ENCODE data around the gene NRXN3.

DNA sequence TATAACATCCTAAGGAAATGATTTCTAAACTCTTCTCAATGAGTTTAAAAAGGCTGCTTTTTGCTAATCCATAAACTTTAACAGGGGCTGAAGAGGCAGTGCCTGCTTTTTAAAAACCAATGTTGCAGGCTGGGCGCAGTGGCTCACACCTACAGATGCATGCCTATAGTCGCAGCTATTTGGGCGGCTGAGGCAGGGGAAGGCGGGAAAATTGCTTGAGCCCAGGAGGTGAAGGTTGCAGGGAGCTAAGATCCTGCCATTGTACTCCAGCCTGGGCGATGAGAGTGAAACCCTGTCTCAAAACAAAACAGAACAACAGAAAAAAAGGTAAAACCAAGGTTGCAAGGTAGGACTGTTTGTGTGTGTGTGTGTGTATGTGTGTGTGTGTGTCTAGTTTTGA, 1509.9 kb downstream of the NRXN3 start:
- TF ChIP-seq EZH2 (IDR thresholded peaks at IDR 0.05) = no peak
- TF ChIP-seq, protein P1, sequence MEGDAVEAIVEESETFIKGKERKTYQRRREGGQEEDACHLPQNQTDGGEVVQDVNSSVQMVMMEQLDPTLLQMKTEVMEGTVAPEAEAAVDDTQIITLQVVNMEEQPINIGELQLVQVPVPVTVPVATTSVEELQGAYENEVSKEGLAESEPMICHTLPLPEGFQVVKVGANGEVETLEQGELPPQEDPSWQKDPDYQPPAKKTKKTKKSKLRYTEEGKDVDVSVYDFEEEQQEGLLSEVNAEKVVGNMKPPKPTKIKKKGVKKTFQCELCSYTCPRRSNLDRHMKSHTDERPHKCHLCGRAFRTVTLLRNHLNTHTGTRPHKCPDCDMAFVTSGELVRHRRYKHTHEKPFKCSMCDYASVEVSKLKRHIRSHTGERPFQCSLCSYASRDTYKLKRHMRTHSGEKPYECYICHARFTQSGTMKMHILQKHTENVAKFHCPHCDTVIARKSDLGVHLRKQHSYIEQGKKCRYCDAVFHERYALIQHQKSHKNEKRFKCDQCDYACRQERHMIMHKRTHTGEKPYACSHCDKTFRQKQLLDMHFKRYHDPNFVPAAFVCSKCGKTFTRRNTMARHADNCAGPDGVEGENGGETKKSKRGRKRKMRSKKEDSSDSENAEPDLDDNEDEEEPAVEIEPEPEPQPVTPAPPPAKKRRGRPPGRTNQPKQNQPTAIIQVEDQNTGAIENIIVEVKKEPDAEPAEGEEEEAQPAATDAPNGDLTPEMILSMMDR (IDR thresholded peaks at IDR 0.05) = no peak
